Retina (tissue), 1 donor: ENCODE results near the gene PDHX.

Experiments
- DNase-seq: peaks from one replicate; pipeline ENCODE4 v3.0.0-alpha.2; 2016

PDHX gene

GRCh38 chr11:34960277-34960676 lies 43.9 kb downstream of the PDHX start:
- no peak for DNase-seq

- no peak for DNase-seq
Measured at GRCh38 chr11:34962034-34962433, 45.6 kb downstream of the PDHX start.

- no peak for DNase-seq
Measured at GRCh38 chr11:34963351-34963750, 46.9 kb downstream of the PDHX start.

DNA sequence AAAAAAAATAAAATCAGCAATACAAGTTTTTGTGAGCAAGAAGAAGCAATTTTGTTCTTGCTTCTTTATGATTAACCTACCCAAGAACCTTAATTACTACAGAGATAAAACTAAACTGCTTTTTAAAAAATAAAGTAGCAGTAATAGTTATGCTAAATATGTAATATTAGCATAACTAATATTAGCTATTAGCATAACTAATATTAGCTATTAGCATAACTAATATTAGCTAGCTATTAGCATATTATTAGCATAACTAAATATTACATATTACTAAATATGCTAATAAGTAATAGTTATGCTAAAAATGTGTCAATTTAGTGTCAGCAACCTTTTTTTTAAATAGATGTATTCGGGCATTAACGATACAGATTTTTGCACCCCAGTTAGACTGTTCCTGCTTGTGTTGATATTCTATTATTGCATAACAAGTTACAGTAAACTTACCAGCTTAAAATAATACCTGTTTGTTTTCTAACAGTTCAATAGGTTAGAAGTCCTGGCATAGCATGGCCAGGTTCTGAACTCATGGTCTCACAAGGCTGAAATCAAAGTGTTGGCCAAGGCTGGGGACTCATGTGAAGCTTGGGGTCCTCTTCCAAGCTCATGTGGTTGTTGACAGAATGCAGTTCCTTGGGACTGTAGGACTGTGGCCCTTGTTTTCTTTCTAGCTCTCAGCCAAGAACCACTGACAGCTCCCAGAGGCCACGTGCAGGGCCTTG lies 48.4 kb downstream of the PDHX start:
- DNase-seq: no peak

GRCh38 chr11:34968862-34969261 lies 52.4 kb downstream of the PDHX start:
- no peak for DNase-seq

DNA sequence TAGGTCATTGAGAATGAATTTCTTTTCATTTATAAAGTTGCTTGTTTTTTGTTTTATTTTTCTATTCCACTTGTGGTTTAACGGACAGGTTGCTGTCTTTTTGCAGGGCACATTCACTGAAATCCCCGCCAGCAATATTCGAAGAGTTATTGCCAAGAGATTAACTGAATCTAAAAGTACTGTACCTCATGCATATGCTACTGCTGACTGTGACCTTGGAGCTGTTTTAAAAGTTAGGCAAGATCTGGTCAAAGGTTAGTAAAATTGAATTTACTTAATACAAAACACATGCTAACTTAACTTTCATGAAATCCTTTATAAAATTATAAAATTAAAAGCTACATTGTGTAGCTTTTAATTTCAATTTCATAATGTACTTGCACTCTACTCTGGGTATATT lies 53.6 kb downstream of the PDHX start:
- no peak for DNase-seq

DNA sequence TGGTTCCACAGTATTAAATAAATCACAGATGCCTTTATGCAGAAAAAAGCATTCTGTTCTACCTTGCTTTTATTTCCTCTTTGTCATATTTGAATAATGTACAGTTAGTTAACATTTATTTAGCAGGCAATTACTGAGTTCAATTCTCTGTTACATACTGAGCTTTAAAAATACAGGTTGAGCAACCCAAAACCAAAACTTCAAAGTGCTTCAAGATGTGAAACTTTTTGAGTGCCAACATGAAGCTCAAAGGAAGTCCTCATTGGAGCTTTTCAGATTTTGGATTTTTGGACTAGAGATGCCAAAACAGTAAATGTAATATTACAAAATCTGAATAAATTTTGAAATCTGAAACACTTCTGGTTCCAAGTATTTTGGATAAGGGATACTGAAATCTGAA lies 54.1 kb downstream of the PDHX start:
- DNase-seq: no peak

DNA sequence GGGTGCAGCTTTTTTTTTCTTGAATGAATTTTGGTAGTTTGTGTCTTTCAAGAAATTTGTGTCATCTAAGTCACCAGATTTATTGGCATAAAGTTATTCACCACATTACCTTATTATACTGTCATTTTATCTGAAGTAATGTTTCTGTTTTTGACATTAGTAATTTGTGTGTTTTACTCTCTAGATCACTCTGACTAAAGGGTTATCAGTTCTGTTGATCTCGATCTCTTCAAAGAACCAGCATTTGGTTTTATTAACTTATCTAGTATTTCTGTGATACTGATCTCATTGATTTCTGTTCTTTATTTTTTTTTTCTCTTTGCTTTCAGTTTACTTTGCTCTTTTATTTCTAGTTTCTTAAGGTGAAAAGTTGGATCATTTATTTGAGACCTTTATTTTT lies 55.5 kb downstream of the PDHX start:
- DNase-seq: no peak

DNA sequence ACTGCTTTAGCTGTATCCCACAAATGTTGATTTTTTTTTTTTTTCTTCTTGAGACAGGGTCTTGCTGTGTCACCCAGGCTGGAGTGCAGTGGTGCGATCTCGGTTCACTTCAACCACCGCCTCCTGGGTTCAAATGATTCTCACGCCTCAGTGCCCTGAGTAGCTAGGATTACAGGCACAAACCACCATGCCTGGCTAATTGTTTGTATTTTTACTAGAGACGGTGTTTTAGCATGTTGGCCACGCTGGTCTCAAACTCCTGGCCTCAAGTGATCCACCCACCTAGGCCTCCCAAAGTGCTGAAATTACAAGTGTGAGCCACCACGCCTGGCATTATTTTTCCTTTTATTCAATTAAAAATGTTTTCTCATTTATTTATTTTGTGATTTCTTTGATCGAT lies 55.9 kb downstream of the PDHX start:
- DNase-seq: no peak

DNA sequence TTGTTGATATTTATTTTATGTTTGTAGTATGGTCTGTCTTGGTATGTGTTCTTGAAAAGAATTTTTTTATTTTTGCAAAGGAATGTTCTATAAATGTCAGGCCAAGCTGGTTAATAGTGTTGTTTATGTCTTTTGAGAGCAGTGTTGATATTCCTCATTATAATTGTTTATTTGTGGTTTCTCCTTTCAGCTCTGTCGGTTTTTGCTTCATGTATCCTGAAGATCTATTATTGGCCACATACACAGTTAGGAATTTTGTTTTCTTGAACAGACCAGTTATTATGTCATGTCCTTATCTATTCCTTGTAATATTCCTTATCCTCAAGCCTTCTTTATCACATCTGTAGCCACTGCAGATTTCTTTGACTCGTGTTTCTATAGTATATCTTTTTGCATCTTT lies 56.5 kb downstream of the PDHX start:
- no peak for DNase-seq

- DNase-seq: no peak
Measured at GRCh38 chr11:34975482-34975881, 59.1 kb downstream of the PDHX start.

DNA sequence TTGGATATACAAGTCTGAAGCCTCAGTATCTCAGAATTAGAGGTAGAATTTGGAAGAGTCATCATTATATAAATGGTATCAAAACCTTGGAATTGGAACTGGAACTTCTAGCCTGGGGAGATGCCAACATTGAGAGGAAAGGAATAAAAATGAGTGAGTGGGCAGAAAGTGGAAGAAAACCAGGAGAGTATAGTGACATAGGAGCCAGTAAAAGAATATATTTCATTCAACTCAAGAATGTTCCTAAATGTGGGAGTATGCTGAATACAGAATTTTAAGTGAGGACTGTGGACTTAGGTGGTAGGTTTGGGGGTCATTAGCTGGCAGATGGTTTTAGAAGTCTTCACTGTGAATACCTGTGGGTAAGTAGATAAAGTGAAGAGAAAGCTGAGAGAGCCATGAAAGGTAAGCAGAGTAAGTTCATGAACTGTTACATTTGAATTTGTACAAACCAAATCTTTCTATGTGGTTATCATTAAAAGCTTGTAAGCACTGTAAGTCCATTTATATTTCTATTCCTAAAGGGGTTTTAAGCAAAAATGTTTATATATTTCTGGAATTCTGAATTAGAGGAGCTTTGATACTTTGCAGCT lies 60.2 kb downstream of the PDHX start:
- no peak for DNase-seq

- DNase-seq: no peak
Measured at GRCh38 chr11:34977089-34977912, 60.9 kb downstream of the PDHX start.

DNA sequence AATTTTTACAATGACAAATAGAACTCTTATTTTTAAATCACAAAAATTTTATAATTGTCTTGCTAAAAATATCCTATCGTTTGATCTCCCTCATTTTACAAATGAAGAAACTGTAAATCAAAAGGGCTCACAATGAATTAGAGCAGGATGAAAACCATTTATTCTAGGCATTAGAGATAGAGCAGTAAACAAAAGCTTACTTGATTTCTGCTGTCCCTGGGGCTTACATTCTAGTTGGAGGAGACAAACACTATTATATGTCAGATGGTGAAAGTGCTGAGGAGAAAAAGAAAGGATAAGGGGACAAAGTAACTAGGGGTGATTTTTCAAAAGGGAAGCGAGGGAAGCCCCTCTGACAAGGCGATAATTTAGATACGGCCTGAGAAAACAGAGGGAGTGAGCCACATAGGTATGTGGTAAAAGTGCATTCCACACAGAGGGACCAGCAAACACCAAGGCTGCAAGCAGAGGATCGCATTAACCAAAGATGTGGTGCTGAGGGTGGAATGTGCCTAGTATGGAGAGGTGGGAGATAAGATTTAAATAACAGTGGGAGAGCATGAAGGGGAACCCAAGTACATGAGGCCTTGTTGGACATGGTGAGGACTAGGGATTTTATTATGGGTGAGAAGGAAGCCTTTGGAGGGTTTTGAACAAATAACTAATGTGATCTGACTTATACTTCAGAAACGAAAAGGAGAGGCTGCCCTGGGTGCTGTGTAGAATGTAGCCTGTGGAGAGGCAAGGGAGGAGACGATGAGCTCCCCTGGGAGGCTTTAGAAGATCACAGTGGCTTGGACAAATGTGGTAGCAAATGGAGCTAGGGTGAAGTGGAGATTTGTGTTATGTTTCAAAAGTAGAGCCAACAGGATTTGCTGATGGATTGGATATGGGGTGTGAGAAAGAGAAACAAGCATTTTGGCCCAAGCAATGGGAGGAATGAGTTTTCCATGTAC lies 62.1 kb downstream of the PDHX start:
- DNase-seq: no peak

GRCh38 chr11:34984514-34984913 lies 68.1 kb downstream of the PDHX start:
- DNase-seq: no peak

- no peak for DNase-seq
Measured at GRCh38 chr11:34986883-34987520, 70.6 kb downstream of the PDHX start.

GRCh38 chr11:34987617-34988016 lies 71.2 kb downstream of the PDHX start:
- DNase-seq: no peak

DNA sequence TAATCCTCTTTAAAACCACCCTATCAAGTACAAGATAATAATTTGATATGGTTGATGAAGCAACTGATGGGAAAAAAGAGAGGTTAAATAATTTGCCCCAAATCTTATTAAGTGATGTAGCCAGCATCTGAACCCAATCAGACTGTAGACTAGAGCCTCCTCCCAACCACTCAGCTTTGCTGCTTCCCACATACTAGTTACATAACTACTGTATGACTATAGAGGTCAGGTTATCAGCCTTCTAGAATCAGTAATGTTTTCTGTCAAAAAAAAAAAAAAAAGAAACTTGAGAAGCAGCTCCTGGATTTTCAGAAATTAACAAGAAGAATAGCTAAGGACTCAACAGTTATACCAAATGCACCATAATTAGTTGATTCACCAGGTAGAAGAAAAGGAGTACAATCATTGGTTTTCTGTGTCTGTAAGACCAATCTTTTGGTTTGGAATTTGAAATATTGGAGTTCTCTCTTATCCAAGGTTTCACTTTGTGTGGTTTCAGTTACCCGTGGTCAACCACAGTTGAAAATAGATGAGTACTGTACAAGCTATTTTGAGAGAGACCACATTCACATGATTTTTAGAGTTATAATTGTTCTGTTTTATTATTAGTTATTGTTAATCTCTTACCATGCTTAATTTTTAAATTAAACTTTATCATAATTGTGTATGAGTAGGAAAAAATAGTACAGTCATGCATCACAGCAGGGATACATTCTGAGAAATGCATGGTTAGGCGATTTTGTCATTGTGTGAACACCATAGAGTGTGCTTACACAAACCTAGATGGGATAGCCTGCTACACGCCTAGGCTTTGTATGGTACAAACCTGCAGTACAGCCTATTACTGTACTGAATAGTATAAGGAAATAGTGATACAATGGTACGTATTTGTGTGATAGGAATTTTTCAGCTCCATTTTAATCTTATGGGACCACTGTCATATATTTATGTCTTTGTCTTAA lies 72.2 kb downstream of the PDHX start:
- no peak for DNase-seq

GRCh38 chr11:34990916-34991315 lies 74.5 kb downstream of the PDHX start:
- no peak for DNase-seq

GRCh38 chr11:34994854-34995253 lies 78.4 kb downstream of the PDHX start:
- DNase-seq: no peak

- no peak for DNase-seq
Measured at GRCh38 chr11:34996958-34997357, 80.5 kb downstream of the PDHX start.
